Stimulated activated CD4-positive, alpha-beta T cell treated with anti-CD3 and anti-CD28 coated beads, Interleukin-15, amount 100 ng/mL, for 48 hours (primary cell): ENCODE measurements around the gene LRRFIP2.
A peak's percentile ranks its signal among the peaks of the same experiment; 100 is the strongest.
"Not testable (repeated sequence)": the region's sequence is repeated elsewhere in the genome, so short reads cannot be mapped to it uniquely, and the experiment has no call there.

ENCODE experiments used
- DNase-seq, 2 donors: peaks; one replicate each; pipeline ENCODE4 v3.0.0-alpha.2; 2020; ENCODE audit warnings: low read depth in 2 of 2

Gene LRRFIP2

GRCh38 chr3:37189109-37189508, 14.7 kb upstream of the LRRFIP2 start:
- DNase-seq, result no peak

GRCh38 chr3:37183976-37184375, 9.6 kb upstream of the LRRFIP2 start:
- no peak for DNase-seq

GRCh38 chr3:37183375-37183831, 9.0 kb upstream of the LRRFIP2 start:
- no peak for DNase-seq

DNA sequence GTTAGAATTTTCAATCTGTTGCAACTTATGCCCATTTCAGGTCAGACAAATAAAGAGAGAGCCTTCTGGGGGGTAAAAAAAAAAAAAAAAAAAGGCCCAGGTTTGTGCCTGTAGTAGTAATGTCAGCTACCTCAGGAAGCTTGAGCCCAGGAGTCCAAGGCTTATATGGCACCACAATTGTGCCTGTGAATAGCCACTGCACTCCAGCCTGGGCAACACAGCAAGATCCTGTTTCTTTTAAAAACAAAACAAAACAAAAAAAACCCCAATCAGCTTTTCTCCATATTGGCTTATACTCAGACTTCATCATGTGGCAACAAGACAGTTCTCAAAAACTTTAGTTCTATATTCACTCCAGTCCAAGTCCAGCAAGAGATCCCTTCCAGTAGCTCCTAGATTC, 8.4 kb upstream of the LRRFIP2 start:
- no peak for DNase-seq

GRCh38 chr3:37181756-37182155, 7.4 kb upstream of the LRRFIP2 start:
- no peak for DNase-seq

GRCh38 chr3:37179144-37179967, 5.0 kb upstream of the LRRFIP2 start:
- no peak for DNase-seq

- DNase-seq, result no peak
Observed at GRCh38 chr3:37173806-37174205, 576 bp downstream of the LRRFIP2 start.

GRCh38 chr3:37171144-37171543, 3.2 kb downstream of the LRRFIP2 start:
- no peak for DNase-seq

GRCh38 chr3:37170513-37170912, 3.9 kb downstream of the LRRFIP2 start:
- no peak for DNase-seq

GRCh38 chr3:37170060-37170459, 4.3 kb downstream of the LRRFIP2 start:
- DNase-seq, result no peak

- no peak for DNase-seq
Observed at GRCh38 chr3:37168896-37169295, 5.5 kb downstream of the LRRFIP2 start.

DNA sequence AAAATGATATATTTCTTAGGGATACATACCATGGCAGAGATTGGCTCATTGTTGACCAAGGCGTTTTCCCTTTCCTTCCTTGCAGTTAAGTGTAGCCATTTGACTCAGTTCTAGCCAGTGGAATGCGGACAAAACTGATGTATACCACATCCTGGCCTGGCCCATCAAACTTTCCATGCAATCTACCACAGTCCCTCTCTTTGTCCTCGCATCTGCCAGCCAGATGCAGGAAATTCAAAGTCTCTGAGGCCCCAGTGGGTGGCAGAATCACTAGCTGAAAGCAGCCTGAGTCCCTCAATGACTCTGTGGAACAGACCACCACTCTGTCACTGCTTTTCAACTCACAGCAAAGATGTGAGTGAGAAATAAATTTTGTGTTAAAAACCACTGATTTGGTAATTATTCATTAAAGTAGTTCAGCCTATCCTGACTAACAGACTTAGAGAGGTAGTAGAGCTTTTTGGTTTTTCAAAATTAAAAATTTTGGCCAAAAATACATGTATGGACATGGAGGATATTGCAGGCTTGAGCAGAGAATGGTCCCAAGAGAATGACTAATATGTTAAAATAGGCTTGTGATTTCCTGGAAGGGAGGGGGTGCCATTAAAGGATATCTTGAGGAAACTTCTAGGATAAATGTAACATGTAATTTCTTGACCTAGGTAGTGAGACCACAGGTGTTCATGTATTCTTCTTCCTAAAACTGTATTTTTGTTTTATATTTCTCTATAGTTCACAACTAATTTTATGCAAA, 10.9 kb downstream of the LRRFIP2 start:
- DNase-seq, result peak in 1 of 2 donors; percentile 19

DNA sequence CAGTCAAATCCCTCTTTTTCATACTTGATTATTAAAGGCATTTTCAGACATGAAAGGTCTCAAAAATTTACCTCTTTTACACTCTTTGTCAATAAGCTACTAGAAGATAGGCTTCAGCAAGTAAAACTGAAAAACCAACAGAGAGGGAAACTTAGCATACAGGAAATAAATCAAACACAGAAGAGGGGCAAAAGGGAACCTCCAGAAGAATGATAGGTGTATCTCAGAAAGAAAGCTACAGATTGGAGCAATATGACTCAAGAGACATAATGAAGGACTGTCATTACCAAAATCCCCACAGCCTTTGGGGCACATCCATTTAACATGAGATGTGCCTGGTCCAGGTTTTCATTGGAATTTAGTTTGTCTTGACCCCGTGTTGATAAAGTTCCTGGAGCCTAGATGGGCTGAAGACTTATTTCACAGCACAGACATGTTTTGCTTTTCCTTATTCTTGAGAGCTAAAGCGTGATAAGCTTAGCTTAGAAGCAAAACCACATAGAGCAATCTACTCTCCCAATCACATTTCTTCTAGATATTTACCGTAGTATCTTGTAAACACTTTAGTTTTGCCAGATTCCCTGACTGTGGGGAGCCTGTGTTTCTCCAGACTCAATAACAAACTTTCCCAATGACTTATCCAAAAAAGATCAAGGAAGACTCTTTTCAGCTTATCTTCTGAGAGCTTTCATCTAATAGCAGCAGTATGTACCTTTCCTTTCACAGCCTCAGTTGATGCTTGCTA, 11.7 kb downstream of the LRRFIP2 start:
- DNase-seq, result no peak

DNA sequence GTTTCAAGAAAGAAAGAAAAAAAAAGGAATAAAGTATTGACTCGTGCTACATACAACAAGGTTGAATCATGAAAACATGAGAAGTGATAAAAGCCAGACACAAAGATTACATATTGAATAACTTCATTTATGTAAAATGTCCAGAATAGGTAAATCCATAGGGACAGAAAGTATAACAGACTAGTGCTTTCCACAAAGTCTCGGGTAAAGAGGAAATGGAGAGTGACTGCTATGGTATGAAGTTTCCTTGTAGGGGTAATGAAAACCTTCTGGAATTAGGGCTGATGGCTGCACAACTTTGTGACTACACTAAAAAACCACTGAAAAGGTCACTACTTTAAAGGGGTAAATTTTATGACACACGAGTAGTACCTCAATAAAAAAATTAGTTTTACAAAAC, 13.0 kb downstream of the LRRFIP2 start:
- DNase-seq, result no peak

- no peak for DNase-seq
Observed at GRCh38 chr3:37155782-37156181, 18.6 kb downstream of the LRRFIP2 start.

GRCh38 chr3:37154668-37155314, 19.6 kb downstream of the LRRFIP2 start:
- no peak for DNase-seq

- no peak for DNase-seq
Observed at GRCh38 chr3:37150621-37151020, 23.8 kb downstream of the LRRFIP2 start.

- no peak for DNase-seq
Observed at GRCh38 chr3:37149257-37149656, 25.1 kb downstream of the LRRFIP2 start.

DNA sequence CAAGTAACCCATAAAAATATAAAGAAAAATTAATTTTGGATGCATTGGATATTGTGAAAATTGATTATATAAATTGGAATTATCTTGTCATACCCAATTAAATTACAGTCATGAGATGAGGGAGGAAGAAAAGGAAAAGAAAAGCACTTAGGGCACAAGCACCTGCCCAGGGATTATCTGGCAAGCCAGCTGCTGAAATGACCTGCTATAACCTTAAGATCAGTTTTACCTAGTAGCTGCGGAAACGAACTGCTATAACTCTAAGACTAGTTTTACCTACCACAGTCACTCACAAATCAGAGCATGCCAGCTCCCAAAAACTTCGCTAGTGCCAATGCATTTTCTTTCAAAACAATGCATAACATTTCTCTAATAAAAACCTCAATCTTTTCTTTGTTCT, 26.2 kb downstream of the LRRFIP2 start:
- no peak for DNase-seq

DNA sequence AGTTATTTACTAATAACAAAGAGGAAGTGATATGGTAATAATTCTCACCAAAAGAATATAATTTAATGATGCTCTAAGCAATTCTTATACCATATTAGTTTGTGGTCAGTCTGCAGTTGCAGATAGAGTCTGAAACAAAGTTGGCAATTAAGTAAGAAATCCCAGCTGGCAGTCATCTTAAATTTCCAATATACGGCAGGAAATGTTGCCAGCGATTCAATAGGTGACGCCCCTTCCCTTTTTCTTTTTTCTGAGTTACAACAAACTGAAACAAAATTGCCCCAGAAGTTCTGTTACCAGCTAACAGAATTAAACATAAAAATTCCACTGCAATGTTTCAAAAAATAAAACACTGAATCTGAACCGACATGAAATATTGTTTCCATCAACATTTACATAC, 26.7 kb downstream of the LRRFIP2 start:
- DNase-seq, result no peak

GRCh38 chr3:37146927-37147326, 27.5 kb downstream of the LRRFIP2 start:
- not testable (repeated sequence) for DNase-seq

- no peak for DNase-seq
Observed at GRCh38 chr3:37145611-37146010, 28.8 kb downstream of the LRRFIP2 start.
